Amygdala (tissue), 56 donors: ENCODE data around the gene LAMP1.
"Not testable (repeated sequence)": the region's sequence is repeated elsewhere in the genome, so short reads cannot be mapped to it uniquely, and the experiment has no call there.

Experiments used
- DNase-seq, 56 donors: peaks; one replicate each; lab custom pipeline; 2025; lab: John Stamatoyannopoulos, UW

The LAMP1 gene

DNA sequence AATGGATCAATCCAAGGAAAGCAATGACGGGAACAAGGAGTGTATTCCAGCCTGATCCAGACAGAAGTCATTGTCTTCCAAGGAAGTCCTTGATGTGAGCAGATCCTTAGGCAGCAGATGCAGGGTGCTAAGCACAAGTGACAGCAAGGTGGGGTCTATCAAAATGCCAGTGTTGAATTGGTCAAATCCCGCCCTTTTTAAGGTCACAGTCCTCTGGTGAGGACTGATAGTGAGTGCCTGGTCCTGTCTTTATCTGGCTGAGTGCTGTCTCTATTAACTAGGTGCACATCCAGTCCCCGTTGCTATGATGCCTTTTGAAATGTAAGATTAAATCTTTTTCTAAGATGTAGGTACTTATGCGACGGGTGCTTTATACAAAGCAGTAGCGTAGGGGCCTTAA lies 1.3 kb upstream of the LAMP1 start:
- no peak for DNase-seq

DNA sequence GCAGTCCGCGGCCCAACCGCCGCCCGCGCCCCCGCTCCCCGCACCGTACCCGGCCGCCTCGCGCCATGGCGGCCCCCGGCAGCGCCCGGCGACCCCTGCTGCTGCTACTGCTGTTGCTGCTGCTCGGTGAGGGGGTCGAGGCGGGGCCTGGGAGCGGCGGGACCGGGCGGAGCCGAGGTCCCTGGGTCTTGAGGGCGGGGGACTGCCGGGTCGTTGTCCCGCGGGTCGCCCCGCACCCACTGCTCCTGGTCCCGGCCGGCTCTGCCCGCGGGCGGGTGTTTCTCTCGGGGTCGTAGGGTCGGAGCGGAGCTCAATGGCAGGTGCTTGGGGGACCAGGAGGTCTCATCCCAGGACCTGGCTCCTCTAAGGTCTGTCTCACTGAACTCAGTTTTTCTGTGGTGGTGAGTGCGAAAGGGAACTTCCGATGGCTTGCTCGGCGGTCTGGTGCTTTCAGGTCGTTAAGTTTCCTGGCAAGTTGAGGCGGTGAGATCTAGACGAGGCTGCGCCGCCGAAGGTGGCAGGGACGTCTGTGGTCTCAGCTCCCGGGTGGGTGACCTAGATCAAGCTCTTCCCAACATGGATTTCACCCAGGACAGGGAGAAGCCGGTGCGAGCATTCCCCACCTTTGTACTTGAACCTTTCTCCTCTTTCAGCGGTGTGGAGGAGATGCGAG lies 467 bp downstream of the LAMP1 start:
- peak in 9 of 56 donors; percentile 32 to 62 (median 42) for DNase-seq

DNA sequence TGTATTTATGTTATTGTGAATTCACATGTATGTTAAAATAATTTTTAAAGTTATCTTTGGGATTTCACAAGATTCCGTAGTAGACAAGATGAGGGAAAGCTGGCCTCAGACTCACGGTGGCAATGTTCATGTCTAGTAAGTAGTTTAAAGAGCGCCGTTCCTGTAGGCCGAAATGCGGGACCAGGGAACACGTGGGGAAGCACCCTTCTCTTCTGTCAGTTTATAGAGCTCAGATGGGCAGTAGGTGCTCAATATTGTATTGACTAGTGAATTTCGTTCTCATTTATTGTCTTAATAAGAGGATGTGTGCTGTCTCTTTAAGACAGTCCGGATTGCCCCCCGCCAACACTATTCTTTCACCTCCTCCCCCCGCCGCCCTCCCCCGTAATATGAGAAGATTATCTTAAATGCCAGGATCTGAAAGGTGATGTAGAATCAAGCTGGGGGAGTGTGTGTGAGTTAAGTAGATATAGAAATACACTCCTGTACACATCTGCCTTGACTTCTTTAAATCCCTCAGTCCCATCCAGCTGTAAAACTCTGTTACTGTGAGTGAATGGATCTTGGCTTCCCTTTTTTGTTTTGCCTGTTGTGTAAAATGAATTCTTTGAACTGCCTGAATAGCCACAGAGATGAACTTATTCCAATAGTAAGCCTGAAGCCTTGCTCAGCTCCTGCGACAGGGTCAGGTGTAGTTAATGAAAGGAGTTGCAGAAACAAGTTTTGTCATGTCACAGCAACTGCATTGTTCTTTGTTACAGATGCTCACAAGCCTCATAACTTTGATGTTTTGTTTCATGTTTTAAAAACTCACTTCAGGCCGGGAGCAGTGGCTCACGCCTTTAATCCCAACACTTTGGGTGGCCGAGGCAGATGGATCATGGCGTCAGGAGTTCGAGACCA lies 1.3 kb downstream of the LAMP1 start:
- DNase-seq = no peak

DNA sequence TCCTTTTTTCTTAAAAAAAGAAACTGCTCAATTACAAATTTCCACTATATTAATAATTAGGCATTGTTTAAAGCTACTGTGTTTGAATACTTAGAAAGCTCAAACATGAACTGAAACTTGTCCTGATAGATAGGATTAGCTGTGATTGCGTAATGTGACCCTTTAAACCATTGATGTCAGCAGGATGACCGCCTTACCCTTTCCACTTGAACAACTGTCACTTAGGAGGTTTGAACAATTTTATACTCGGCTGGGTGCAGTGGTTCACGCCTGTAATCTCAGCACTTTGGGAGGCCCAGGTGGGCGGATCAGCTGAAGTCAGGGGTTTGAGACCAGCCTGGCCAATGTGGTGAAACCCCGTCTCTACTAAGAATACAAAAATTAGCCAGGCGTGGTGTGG lies 2.9 kb downstream of the LAMP1 start:
- DNase-seq = no peak

DNA sequence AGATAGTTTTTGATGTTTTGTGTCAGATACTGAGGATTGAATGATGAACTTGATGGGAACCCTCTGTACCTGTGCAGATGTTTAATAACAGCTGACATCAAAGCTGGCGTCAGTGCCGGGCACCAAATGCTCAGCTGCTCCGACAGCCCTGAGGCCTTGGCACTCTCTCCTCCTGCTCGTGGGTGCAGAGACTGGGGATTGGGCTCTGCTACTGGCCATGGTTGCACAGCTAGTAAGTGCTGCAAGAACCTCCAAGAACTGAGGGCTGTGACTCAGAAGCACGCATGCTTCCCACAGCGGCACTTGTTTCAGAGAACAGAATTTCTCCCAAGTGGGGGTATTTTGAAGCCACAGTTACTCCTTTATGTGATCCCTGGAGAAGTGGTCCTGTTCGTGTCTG lies 5.9 kb downstream of the LAMP1 start:
- no peak for DNase-seq

DNA sequence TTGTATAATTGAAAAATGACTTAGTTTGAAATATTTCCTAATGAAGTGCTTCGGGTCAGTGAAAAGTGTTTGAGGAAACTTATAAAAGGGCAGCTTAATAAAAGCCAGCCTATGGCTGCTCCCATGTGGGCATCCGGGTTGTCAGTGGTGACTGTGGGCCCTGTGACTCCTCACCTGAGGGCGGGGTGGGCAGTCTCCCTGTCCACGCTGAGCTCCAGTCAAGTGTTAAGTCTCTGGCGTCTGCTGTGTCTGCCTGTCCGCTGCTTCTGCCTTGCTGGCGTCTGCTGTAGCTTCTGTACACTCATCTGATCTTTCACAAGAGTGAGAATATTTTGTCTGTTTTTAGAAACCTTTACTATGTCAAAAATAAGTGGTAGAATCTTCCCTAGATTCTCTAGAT lies 7.1 kb downstream of the LAMP1 start:
- DNase-seq = no peak

DNA sequence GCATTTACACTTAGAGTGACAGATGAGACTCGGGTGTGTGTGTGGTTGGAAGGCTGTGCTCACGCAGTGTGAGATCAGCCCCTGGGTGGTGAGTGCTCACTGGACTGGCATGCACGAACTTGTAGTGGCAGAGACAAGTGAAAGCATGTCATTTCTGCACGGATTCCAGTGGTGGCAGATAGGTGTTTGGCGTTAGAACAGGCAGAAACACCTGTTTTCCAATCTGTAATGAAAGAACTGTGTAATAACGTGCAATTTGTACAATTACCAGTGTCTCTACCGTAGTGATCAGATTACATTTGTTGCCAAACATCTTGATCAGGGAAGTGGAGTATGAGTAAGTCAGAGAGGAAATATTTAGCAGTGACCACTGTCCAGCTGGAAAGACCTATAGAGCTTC lies 8.2 kb downstream of the LAMP1 start:
- DNase-seq = no peak

DNA sequence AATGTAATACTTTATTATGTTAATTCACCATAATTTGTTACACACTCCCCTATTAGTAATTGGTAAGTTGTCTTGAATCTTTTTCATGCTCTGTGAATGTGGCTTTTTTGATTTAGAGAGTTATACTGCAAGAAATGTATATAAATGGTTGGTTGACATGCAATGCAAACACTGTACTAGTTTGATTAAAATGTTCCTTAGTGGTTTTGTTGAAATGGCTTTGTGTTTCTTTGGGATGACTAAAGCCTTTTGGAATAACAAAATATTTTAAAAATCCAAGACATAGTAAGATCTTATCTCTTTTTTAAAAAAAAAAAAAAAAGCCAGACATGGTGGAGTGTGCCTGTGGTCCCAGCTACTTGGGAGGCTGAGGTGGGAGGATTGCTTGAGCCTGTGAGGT lies 10.5 kb downstream of the LAMP1 start:
- DNase-seq = no peak

DNA sequence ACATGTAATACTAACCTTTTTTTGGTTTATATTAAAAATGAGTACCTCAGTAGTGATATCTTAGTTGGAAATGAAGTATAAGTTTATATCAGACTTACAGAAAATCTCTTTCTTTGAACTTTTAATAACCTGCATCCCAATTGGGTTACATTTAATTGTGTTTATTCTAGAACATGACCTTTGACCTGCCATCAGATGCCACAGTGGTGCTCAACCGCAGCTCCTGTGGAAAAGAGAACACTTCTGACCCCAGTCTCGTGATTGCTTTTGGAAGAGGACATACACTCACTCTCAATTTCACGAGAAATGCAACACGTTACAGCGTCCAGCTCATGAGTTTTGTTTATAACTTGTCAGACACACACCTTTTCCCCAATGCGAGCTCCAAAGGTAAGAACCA lies 12.4 kb downstream of the LAMP1 start:
- DNase-seq = no peak

DNA sequence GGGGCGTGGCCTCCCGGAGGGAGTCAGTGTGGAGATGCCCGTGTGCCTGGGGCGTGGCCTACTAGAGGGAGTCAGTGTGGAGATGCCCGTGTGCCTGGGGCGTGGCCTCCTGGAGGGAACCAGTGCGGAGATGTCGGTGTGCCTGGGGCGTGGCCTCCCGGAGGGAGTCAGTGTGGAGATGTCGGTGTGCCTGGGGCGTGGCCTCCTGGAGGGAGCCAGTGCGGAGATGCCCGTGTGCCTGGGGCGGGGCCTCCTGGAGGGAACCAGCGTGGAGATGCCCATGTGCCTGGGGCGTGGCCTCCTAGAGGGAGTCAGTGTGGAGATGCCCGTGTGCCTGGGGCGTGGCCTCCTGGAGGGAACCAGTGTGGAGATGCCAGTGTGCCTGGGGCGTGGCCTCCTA lies 17.1 kb downstream of the LAMP1 start:
- not testable (repeated sequence) for DNase-seq

DNA sequence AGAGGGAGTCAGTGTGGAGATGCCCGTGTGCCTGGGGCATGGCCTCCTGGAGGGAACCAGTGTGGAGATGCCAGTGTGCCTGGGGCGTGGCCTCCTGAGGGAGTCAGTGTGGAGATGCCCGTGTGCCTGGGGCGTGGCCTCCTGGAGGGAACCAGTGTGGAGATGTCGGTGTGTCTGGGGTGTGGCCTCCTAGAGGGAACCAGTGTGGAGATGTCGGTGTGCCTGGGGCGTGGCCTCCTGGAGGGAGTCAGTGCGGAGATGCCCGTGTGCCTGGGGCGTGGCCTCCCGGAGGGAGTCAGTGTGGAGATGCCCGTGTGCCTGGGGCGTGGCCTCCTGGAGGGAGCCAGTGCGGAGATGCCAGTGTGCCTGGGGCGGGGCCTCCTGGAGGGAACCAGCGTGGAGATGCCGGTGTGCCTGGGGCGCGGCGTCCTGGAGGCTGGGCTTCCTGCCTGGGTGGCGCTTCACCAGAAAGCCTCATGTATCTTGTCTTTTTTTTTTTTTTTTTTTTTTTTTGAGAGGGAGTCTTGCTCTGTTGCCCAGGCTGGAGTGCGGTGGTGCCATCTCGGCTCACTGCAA lies 17.9 kb downstream of the LAMP1 start:
- DNase-seq = not testable (repeated sequence)

DNA sequence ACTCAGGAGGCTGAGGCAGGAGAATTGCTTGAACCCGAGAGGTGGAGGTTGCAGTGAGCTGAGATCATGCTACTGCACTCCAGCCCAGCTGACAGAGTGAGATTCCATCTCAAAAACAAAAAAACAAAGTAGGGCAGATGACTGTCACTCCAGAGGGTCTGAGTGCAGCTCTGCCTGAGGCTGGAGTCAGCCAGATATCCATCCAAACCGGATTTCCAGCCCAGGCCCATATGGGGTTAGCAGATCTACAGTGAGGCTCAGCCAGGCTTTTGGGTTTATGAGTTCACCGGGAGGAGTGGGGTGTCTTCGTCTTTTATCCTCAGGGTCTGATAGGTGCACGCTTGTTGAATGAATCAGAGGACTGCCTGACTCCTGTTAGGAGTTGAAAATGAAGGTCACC lies 19.0 kb downstream of the LAMP1 start:
- DNase-seq = no peak

DNA sequence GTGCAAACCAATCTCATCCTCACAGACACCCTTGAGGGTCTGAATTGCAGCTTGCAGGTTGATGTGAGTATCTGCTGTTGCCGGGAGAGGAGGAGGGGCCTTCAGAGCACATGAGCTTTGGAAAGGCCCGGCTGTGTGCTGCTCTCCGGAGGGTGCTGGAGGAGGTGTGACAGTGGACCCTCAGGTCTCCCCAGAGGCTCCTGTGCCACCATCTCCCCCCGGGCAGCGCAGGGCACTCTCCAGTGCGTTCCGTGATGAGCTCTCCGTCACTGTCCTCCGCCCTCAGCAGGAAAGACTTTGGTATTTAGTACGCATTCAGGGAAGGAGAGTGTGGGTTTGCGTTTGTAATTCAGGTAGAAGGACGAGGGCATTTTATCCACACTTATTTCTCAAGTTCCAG lies 20.0 kb downstream of the LAMP1 start:
- no peak for DNase-seq

DNA sequence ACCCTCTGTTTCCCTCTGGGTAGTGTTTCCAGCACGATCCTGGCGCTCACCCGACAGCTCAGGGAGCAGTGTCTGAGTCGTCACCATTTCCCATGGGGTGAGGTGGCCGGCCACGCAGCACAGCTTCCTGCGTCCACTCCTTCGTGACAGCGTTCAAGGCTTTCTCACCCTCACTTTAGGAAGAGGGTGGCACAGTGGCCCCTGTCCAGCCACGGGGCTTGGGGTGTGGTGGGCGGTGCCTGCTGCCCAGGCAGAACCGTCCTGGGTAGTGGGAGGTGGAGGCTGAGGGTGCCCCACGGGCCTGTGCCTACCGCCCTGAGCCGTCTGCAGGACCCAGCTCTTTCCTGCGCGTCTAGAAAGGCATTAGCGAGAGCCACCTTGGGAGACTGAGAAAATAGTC lies 21.9 kb downstream of the LAMP1 start:
- no peak for DNase-seq

DNA sequence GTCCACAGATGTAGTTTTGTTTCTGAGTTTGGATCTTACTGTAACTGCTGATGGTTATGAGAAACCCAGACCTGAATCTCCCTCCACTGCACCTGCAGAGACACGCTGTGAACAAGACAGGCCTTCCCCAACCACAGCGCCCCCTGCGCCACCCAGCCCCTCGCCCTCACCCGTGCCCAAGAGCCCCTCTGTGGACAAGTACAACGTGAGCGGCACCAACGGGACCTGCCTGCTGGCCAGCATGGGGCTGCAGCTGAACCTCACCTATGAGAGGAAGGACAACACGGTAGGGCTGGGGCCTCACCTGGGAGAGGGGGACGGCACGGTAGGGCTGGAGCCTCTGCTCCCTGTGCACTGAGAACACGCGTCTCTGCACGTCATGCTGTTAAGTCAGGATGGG lies 22.3 kb downstream of the LAMP1 start:
- DNase-seq = no peak

DNA sequence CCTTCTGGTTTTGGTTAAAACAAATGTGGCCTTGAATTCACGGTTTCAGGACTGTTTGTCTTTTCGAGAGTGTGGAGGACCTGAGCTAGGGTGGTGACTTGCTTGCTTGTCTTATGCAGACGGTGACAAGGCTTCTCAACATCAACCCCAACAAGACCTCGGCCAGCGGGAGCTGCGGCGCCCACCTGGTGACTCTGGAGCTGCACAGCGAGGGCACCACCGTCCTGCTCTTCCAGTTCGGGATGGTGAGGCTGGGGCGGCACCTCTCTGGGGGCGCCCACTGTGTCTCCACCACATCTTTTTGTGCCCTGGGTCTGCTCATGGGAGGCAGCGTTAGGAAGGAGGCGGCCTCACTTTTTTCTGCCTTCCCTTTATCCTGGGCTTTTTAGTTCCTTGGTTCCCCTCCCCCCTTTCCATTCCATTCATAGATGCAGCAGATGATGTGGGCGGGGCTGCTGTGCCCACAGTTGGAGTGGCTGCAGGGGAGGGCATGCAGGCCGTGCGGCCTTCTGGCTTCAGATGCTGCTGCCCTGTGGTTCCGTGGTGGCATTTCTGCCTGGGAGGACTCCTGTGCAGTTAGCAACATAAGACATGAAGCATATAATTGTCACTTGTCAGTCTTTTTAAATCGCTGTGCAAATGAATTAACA lies 23.3 kb downstream of the LAMP1 start:
- no peak for DNase-seq

DNA sequence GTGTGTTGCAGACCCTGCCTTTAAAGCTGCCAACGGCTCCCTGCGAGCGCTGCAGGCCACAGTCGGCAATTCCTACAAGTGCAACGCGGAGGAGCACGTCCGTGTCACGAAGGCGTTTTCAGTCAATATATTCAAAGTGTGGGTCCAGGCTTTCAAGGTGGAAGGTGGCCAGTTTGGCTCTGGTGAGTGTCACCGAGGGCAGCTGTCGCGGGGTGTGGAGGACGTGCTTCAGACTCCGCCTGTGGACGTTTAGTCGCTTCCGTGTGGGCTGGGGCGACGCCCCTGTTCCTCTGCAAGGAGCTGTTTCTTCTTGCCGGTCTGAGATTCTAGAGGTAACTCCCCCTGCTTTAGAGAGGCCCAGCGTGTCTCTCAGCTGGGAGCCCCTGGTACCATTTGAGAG lies 24.5 kb downstream of the LAMP1 start:
- no peak for DNase-seq

DNA sequence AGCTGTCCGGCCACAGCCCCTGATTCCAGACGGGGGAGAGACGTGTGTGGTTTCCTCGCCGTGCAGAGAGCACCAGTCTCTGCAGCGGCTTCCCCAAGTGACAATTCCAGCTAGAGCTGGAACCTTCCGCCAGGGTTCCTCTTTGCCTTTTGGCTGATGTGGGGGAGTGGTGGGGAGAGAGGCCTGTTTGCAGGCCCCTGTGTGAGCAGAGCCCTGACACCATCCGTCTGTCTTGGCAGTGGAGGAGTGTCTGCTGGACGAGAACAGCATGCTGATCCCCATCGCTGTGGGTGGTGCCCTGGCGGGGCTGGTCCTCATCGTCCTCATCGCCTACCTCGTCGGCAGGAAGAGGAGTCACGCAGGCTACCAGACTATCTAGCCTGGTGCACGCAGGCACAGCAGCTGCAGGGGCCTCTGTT lies 25.0 kb downstream of the LAMP1 start:
- DNase-seq = no peak

DNA sequence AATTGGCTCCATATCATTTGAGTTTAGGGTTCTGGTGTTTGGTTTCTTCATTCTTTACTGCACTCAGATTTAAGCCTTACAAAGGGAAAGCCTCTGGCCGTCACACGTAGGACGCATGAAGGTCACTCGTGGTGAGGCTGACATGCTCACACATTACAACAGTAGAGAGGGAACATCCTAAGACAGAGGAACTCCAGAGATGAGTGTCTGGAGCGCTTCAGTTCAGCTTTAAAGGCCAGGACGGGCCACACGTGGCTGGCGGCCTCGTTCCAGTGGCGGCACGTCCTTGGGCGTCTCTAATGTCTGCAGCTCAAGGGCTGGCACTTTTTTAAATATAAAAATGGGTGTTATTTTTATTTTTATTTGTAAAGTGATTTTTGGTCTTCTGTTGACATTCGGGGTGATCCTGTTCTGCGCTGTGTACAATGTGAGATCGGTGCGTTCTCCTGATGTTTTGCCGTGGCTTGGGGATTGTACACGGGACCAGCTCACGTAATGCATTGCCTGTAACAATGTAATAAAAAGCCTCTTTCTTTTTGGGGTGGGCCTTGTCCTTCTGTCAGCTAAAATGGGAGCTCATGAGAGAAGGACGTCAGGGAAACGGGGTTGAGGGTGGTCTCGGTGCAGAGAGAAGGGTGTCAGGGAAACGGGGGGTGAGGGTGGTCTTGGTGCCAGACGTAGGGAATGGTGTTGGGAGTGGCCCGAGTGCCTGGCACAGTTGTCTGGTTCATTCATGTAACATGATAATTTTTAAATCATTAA lies 26.0 kb downstream of the LAMP1 start:
- no peak for DNase-seq

DNA sequence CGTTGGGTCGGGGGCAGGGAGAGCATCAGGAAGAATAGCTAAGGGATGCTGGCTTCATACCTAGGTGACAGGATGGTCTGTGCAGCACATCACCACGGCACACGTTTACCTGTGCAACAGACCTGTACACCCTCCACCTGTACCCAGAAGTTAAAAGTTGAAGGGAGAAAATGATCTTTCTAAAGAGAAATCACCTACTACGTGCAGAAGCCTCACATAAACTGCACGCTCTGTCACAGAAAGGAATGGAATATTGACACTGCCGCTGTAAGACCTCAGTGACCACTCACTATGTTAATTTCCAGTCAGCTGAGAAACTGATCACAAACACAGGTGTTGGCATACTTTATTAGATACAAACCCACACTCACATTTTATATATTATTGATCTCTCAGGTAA lies 26.8 kb downstream of the LAMP1 start:
- DNase-seq = no peak
